BE2C (cell line): ENCODE measurements around the gene SGK1.

Experiments
- DNase-seq: peaks from one replicate; pipeline ENCODE4 v3.0.0-alpha.2; 2020
- H3K27me3 ChIP-seq: fragments of 250-450 bp; sonication (Bioruptor Pico); 2 replicates; pipeline ENCODE4 v1.5.1; 2020; ENCODE audit warnings: mild to moderate bottlenecking
- H3K36me3 ChIP-seq: fragments of 250-450 bp; sonication (Bioruptor Pico); 2 replicates; pipeline ENCODE4 v1.5.1; 2020; ENCODE audit warnings: mild to moderate bottlenecking
- H3K4me1 ChIP-seq: fragments of 250-450 bp; sonication (Bioruptor Pico); 2 replicates; pipeline ENCODE4 v1.5.1; 2020
- H3K4me3 ChIP-seq: 2 replicates; pipeline ENCODE4 v1.5.1; 2011; ENCODE audit warnings: low read depth, low read length
- H3K9me3 ChIP-seq: fragments of 250-450 bp; sonication (Bioruptor Pico); 2 replicates; pipeline ENCODE4 v1.5.1; 2020
- CTCF ChIP-seq: IDR thresholded peaks from 2 replicates; pipeline ENCODE4 v1.5.1; 2012; ENCODE audit warnings: mild to moderate bottlenecking, low read depth, low read length

The SGK1 gene

GRCh38 chr6:134147034-134147533 lies 170.8 kb downstream of the SGK1 start:
- Histone ChIP-seq H3K4me3 (no peak overlapping the region), H3K27me3 (no peaks in the 10 kb centered on the region), H3K9me3 (no peaks in the 10 kb centered on the region), H3K4me1 (no peaks in the 10 kb centered on the region; the same call in none of the 2 replicates), H3K36me3 (no peaks in the 10 kb centered on the region)
- DNase-seq, result no peak
- no peak for TF ChIP-seq CTCF

GRCh38 chr6:134146268-134147033 lies 171.5 kb downstream of the SGK1 start:
- no peak for DNase-seq
- Histone ChIP-seq H3K36me3 (no peaks in the 10 kb centered on the region), H3K4me3 (no peak overlapping the region), H3K4me1 (no peaks in the 10 kb centered on the region; the same call in none of the 2 replicates), H3K27me3 (no peaks in the 10 kb centered on the region), H3K9me3 (no peaks in the 10 kb centered on the region)
- no peak for TF ChIP-seq CTCF

GRCh38 chr6:134145786-134146185 lies 172.1 kb downstream of the SGK1 start:
- Histone ChIP-seq H3K9me3 (no peaks in the 10 kb centered on the region), H3K4me3 (no peak overlapping the region), H3K4me1 (no peaks in the 10 kb centered on the region; the same call in none of the 2 replicates), H3K27me3 (no peaks in the 10 kb centered on the region), H3K36me3 (no peaks in the 10 kb centered on the region)
- TF ChIP-seq CTCF, result no peak
- no peak for DNase-seq

GRCh38 chr6:134138226-134138975 lies 179.5 kb downstream of the SGK1 start:
- H3K36me3 ChIP-seq, result no peaks in the 10 kb centered on the region
- DNase-seq, result no peak
- H3K4me3 ChIP-seq, result no peak overlapping the region
- H3K27me3 ChIP-seq, result no peaks in the 10 kb centered on the region
- no peaks in the 10 kb centered on the region for H3K4me1 ChIP-seq
- no peaks in the 10 kb centered on the region for H3K9me3 ChIP-seq
- no peak for TF ChIP-seq CTCF

- no peaks in the 10 kb centered on the region for H3K36me3 ChIP-seq
- TF ChIP-seq CTCF, result no peak
- no peaks in the 10 kb centered on the region for H3K9me3 ChIP-seq
- no peaks in the 10 kb centered on the region for H3K4me1 ChIP-seq
- no peaks in the 10 kb centered on the region for H3K27me3 ChIP-seq
- H3K4me3 ChIP-seq, result no peak overlapping the region
- no peak for DNase-seq
These were observed 183.3 kb downstream of the SGK1 start for GRCh38 chr6:134134654-134135053.
